Endothelial cell of hepatic sinusoid (primary cell): Measurements from ENCODE around the gene DUSP28.

Experiments used
- in situ Hi-C: cut with HindIII; loops from 2 replicates; pipeline ENCODE4 v1.10.0; 2017; ENCODE audit warnings: low sequenced_read_pairs

The DUSP28 gene

DNA sequence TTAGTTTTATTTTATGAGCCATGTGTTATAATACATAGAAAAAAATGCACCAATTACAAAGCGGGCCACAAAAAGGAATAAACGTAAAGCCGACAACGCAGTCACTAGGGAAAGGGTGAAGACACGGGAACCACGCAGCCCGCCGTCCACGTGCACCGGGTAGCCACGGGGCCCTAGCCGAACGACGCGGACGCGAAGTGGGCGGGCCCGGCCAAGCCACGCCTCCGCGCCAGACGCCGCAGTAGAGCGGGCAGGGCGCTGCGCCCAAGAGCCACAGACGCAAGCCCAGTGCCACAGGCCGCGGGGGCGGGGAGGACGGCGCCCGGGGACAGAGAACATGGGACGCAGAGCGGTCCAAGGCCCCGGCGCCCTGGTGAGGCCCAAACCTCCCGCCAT lies at the start of gene DUSP28:
DUSP28 (plus strand) TSS at position 274 of the 396 bp plus-strand sequence. CDS start 328 bp downstream, outside the sequence.
- in situ Hi-C loops, result no loop called here

DNA sequence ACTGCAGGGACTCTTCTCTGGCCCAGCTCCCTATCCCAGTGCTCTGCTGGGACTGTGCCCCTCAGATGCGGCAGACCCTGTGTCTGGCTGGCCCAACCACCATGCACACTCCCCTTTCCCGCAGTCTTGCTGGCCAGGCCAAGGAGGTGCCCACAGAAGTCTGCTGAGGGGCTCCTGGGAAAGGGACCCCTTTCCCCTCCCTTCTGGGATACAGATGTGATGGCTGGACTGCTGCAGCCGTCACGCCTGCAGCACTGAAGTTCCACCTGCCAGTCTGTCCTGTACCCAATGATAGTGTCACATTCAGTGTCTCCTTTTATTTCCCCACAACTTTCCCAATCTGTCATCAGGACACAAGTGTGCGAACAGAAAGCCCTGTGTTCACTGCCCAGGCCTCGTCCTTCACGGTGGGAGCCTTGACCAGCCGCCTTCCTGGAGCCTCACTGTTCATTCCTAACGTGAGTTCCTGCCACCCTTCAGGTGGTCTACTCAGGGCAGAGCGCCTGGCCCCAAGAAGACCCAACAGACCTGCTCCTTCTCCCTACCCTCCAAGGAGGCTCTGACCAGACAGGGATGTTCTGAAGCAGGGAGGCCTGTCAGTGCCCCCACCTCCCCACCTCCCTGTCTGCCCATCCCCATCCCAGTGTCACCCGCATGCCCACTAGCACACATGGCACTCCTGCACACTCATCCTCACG lies 49.5 kb upstream of the DUSP28 start:
- in situ Hi-C loops, result loop anchor here (25.0 kb wide), 1 partner anchor 277 kb away; no protein-coding TSS in a partner anchor

DNA sequence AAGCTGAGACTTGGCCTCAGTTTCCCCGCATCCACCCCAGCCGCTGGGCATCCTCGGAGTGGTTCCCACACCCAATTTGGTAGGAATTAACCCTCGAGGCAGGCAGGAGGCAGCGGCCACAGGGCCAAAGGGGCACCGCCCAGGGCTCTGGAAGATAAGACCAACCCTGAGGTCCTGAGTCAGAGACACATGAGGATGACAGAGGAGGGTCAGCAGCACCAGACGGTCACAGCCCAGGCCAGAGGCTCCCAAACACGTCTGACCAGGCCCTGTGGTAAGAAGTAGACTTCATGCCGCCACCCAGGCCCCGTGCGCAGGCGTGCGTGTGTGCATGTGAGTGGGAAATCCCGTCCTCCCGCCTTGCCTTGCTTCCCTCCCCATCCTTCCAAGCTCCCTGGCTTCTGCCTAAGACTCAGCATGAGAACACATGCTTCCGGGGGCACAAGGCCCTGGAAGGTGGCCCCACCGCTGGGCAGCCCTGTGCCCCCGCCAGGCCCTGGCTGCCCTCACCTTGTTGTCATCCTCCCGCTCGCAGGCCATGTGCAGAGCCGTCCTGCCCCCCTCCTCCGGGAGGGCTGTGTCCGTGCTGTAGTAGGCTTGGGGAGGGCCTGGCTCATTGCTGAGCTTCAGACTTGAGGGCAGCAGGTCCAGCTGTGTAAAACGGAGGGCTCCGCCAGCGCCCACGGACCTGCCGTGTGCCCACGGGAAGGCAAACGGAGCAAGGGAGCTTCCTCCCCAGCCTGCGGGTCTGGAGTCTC lies 48.6 kb upstream of the DUSP28 start:
- in situ Hi-C loops, result loop anchor here (25.0 kb wide), 1 partner anchor 276 kb away; no protein-coding TSS in a partner anchor

GRCh38 chr2:240512109-240512485 lies 48.1 kb upstream of the DUSP28 start:
- in situ Hi-C loops, result loop anchor here (25.0 kb wide), 1 partner anchor 275 kb away; no protein-coding TSS in a partner anchor

- in situ Hi-C loops, result loop anchor here (25.0 kb wide), 1 partner anchor 274 kb away; no protein-coding TSS in a partner anchor
Measured at GRCh38 chr2:240512666-240513535, 47.3 kb upstream of the DUSP28 start.

DNA sequence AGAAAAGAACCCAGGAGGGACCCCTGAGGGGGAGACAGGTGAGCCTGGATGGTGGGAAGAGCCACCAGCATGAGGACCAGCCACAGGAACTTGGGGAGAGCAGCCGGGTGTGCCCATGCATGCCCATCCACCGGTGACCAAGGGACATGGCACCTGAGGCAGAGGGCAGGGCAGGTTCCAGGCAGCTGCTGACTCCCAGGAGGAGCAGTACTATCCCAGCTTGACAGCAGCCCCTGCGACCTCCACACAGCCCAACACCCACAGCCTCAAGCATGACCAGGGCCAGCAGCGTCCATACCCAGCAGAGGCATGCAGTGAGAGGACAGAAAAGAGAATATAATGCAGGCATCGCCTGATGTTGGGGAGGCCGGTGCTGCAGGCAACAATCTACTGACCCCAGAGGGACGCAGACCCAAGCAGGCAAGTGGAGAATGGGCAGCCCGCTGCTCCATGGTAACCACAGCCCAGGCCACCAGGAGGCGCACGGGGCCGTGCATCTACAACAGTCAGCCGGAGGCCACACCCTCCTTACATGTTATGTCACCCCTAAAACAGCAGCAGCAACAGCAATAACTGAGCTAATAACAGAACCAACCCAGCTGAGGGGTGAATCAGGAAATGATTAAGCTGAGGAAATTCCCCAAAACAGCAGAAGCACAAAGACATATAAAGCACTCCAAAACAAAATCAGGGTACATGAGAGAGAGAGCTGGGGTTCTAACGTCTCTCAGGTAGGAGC lies 46.4 kb upstream of the DUSP28 start:
- in situ Hi-C loops, result loop anchor here (25.0 kb wide), 1 partner anchor 274 kb away; no protein-coding TSS in a partner anchor

DNA sequence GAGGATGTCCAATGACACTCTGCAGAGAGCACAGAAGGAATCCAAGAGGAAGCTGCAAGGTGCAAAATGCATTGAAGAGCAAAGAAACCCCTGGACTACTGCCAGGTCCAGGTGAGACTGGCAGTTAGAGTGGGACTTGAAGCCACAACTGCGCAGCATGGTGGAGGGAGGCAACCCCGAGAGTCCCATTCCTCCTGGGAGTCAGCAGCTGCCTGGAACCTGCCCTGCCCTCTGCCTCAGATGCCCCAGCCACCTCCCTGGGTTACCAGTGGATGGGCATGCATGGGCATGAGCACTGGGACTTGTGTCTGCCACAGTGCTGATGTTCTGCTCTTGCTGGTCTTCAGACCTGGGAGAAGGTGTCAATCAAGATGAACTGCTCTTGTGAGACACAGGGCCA lies 45.5 kb upstream of the DUSP28 start:
- in situ Hi-C loops, result loop anchor here (5.0 to 25.0 kb wide), 2 partner anchors 38 to 273 kb away; no protein-coding TSS in a partner anchor

- in situ Hi-C loops, result loop anchor here (5.0 to 25.0 kb wide), 2 partner anchors 35 to 270 kb away; no protein-coding TSS in a partner anchor
Measured at GRCh38 chr2:240517342-240517741, 42.8 kb upstream of the DUSP28 start.

DNA sequence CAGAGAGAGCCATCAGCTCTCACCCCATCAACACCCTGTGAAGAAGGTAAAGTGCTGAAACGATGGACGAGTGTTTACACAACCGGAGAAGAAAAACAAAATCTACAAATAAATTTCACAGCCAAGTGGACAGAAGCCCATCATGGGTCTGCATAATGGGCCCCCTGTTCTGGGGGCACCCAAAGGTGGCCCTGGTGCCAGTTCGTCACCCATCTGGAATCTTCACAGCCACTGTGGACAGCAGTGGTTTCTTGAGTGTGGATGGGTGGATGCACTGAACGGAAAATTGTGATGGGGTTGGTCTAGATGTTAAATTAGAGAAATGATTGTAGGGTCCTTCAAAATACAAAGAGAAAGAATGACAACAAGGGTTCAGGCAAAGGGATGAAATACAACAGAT lies 41.2 kb upstream of the DUSP28 start:
- in situ Hi-C loops, result loop anchor here (5.0 to 25.0 kb wide), 2 partner anchors 33 to 268 kb away; no protein-coding TSS in a partner anchor

DNA sequence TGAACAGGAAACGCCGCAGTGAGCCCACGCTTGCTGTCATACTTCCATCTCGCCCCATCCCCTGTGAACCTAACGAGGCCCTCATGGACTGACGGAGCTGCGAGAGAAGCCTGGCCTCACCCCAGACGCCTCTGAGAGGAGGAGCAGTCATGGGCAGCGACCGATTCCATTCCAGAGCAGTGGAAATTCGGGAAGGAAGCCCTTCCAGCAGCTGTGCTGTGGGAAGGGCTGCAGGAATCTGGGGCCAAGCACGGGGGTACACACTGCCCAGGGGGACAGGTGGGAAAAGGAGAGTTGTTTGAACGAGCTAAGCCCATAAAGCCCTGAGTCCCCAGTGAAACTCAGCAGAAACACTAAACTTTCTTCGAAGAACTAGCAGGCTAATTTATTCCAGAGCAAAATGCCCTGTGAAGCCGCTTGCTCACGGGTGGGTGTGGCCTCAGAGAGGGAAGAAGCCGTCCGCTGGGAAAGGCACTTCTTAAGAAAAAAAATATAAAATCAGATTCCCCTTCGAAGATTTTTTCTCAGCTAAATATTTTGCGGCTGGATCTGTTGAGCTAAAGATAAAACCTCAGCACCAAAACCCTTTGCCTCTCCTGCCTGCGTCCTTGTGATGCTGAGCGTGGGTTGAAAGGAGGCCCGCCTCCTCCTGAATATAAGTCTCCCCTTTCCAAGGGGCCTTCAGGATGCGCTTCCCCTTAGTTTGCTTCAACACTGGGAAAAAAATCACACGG lies 40.6 kb upstream of the DUSP28 start:
- in situ Hi-C loops, result loop anchor here (5.0 to 25.0 kb wide), 2 partner anchors 33 to 268 kb away; no protein-coding TSS in a partner anchor

DNA sequence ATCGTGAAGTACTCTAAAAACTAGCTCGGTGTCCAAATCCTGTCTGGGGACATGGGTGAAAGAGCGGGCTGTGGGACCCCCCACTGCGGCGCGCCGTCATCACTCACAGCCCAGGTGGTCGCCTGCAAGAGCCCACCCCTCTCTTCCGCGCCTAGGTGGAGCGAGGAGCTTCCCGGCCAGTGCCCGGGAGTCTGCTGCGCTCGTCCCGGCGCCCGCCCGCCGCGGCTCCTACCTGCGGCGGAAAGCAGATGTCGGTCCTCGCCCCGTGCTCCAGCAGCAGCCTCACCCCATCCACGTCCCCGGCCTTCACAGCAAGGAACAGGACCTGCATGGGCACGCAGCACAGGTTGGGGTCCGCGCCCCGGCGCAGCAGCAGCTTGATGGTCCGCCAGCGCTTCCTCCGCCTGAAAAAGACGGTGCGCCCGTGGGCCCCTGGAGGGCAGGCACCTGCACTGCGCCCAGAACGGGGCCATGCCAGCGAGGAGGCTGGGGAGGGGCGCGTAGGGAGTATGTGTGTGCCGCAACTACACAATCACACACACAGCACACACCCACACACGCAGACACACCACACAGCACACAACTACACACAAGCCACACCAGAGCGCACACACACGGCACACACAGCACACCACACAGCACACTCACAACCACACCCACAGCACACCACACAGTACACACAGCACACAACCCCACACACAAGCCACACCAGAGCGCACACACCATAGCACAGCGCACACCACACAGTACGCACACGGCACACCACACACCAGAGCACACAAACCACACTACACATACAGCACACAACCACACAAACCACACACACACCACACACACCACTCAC lies 39.8 kb upstream of the DUSP28 start:
- in situ Hi-C loops, result loop anchor here (25.0 kb wide), 1 partner anchor 267 kb away; no protein-coding TSS in a partner anchor

DNA sequence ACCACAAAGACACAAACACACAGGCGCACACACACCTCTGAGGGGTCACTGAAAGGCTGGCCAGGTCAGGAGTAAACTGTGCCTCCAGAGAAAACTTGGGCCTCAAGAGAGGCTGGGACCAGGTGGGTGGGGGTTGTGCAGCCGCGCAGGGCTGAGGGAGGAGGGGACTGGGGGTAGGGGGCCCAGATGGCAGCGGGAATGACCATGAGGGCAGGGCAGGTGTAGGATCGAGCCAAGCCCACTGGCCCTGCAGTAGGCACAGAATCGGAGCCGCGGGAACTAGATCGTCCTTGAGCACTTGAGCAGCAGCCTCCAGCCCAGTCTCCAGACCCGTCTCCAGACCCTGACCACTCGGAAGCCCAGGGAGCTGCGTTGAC lies 39.2 kb upstream of the DUSP28 start:
- in situ Hi-C loops, result loop anchor here (25.0 kb wide), 1 partner anchor 266 kb away; no protein-coding TSS in a partner anchor

DNA sequence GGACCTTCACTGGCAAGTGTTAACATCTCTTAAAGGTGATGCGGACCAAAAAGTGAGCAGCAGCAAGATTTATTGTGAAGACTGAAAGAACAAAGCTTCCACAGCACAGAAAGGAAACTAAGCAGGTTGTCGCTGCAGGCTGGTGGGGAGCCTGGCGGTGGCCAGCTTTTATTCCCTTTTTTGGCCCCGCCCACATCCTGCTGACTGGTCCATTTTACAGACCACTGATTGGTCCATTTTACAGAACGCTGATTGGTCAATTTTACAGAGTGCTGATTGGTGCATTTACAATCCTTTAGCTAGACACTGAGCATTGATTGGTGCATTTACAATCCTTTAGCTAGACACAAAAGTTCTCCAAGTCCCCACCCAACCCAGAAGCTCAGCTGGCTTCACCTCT lies 38.3 kb upstream of the DUSP28 start:
- in situ Hi-C loops, result loop anchor here (25.0 kb wide), 1 partner anchor 265 kb away; no protein-coding TSS in a partner anchor

- in situ Hi-C loops, result loop anchor here (25.0 kb wide), 1 partner anchor 265 kb away; no protein-coding TSS in a partner anchor
Measured at GRCh38 chr2:240522406-240522805, 37.8 kb upstream of the DUSP28 start.

- in situ Hi-C loops, result loop anchor here (25.0 kb wide), 1 partner anchor 264 kb away; no protein-coding TSS in a partner anchor
Measured at GRCh38 chr2:240523451-240524281, 36.5 kb upstream of the DUSP28 start.

GRCh38 chr2:240524963-240525718 lies 35.0 kb upstream of the DUSP28 start:
- in situ Hi-C loops, result loop anchor here (25.0 kb wide), 1 partner anchor 262 kb away; no protein-coding TSS in a partner anchor
